ENCODE data around the gene DUS2. TPM values are rescaled to one million over a fixed set of nuclear protein-coding genes. Genes with fewer than 3 reads are reported as not detected.
A peak's percentile ranks its signal among the peaks of the same experiment; 100 is the strongest.
"Not testable (repeated sequence)": the region's sequence is repeated elsewhere in the genome, so short reads cannot be mapped to it uniquely, and the experiment has no call there.

DUS2 gene
- total RNA-seq, 4 donors from 2014 or later = 8.4 to 12.5 (median 9.7) TPM

GRCh38 chr16:68113765-68114240, 90.7 kb downstream of the DUS2 start:
- no peak for DNase-seq (ENCODE audit: extremely low spot score)
- TF ChIP-seq POLR2A (IDR thresholded peaks at IDR 0.05; ENCODE audit: low read depth) = no peak
- TF ChIP-seq POLR2AphosphoS5 (IDR thresholded peaks at IDR 0.05) = no peak
- TF ChIP-seq CTCF (IDR thresholded peaks at IDR 0.05) = no peak
- TF ChIP-seq EP300 (IDR thresholded peaks at IDR 0.05) = no peak
- Histone ChIP-seq H3K27ac (replicated peaks in 1 of 4) (no peak overlapping the region), H3K9me3 (peaks cover 0 to 9% (median 2%) of the 10 kb centered on the region in 4 donors), H3K4me3 (no peak overlapping the region), H3K36me3 (no peaks in the 10 kb centered on the region), H3K27me3 (no peaks in the 10 kb centered on the region), H3K4me1 (peaks cover 9 to 33% (median 12%) of the 10 kb centered on the region in 4 donors)
- intact Hi-C loops (cut with DNase I) = no loop called here
- WGBS = 89% methylated on average over 10 of the region's 12 CpGs

GRCh38 chr16:68114939-68115338, 91.9 kb downstream of the DUS2 start:
- H3K9me3 ChIP-seq; H3K4me3 ChIP-seq; H3K27me3 ChIP-seq; H3K36me3 ChIP-seq; H3K27ac ChIP-seq (replicated peaks in 1 of 4); intact Hi-C loops (cut with DNase I); DNase-seq (ENCODE audit: extremely low spot score): not testable (repeated sequence)
- WGBS = 96% methylated on average over 8 of the region's 8 CpGs
- H3K4me1 ChIP-seq = peaks cover 9 to 33% (median 12%) of the 10 kb centered on the region in 4 donors

DNA sequence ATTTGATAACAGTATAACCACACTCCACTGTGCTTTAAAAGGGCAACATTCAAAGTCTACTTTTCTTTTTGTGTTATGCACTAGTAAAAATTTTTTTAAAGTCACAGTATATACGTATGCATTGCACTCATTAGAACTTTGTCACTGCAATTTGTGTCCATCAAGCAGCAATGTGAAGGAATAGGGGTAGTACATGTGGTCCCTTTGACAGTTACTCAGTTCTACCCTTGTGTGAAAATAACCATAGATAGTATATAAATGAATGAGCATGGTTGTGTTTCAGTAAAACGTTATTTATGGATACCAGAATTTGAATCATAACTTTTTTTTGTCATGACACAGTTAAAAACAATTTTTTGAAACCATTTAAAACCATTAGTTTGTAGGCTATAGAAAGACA, 92.8 kb downstream of the DUS2 start:
- TF ChIP-seq CTCF (IDR thresholded peaks at IDR 0.05) (no peak), EP300 (IDR thresholded peaks at IDR 0.05) (no peak), POLR2AphosphoS5 (IDR thresholded peaks at IDR 0.05) (no peak), POLR2A (IDR thresholded peaks at IDR 0.05; ENCODE audit: low read depth) (no peak)
- Histone ChIP-seq H3K9me3 (peaks cover 0 to 9% (median 2%) of the 10 kb centered on the region in 4 donors), H3K4me1 (peaks cover 9 to 33% (median 12%) of the 10 kb centered on the region in 4 donors), H3K27me3 (no peaks in the 10 kb centered on the region), H3K27ac (replicated peaks in 1 of 4) (no peak overlapping the region), H3K4me3 (no peak overlapping the region), H3K36me3 (no peaks in the 10 kb centered on the region)
- DNase-seq (ENCODE audit: extremely low spot score) = no peak
- intact Hi-C loops (cut with DNase I) = no loop called here
- 76% methylated on average over 2 of the region's 2 CpGs for WGBS

DNA sequence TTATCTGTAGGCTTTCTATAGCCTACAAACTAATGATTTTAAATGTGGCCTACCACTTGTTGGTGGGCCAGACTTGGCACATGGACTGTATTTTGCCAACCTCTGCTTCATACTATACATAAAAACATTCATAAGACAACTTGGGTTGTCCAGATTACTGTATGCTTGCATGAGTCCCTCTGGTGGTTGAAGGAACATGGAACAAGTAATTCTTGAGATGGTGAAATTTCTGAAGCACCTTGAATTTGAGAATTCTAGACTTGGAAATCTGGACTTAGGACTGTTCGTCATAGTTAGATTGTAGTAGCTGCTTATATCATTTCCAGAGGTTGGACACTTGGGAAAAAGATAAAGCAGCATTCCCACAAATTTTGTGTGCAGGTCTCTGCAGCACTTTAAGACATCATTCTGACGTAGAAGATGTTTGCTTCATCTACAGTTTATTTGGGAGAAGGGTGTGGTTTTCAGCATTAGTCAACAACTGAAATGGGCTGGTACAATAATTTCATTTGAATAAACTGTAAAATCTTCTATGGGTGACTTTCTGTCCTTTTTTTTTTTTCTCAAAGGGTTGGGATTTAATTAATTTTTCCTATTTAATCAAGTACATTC, 93.3 kb downstream of the DUS2 start:
- H3K27me3 ChIP-seq = no peaks in the 10 kb centered on the region
- intact Hi-C loops (cut with DNase I) = no loop called here
- no peak overlapping the region for H3K27ac ChIP-seq (replicated peaks in 1 of 4)
- TF ChIP-seq POLR2AphosphoS5 (IDR thresholded peaks at IDR 0.05) (no peak), CTCF (IDR thresholded peaks at IDR 0.05) (peak in 2 of 3 experiments; percentile 15 to 44)
- WGBS = 81% methylated on average over 2 of the region's 2 CpGs
- no peak overlapping the region for H3K4me3 ChIP-seq
- no peak for DNase-seq (ENCODE audit: extremely low spot score)
- peaks cover 9 to 33% (median 12%) of the 10 kb centered on the region in 4 donors for H3K4me1 ChIP-seq
- no peaks in the 10 kb centered on the region for H3K36me3 ChIP-seq
- peaks cover 0 to 3% (median 2%) of the 10 kb centered on the region in 4 donors for H3K9me3 ChIP-seq

- peaks cover 0 to 5% (median 2%) of the 10 kb centered on the region in 4 donors for H3K36me3 ChIP-seq
- WGBS = 89% methylated on average over 3 of the region's 3 CpGs
- no peaks in the 10 kb centered on the region for H3K9me3 ChIP-seq
- H3K27ac ChIP-seq (replicated peaks in 1 of 4) = no peak overlapping the region
- no peak overlapping the region for H3K4me3 ChIP-seq
- TF ChIP-seq POLR2A (IDR thresholded peaks at IDR 0.05; ENCODE audit: low read depth) (no peak), POLR2AphosphoS5 (IDR thresholded peaks at IDR 0.05) (no peak), CTCF (IDR thresholded peaks at IDR 0.05) (no peak), EP300 (IDR thresholded peaks at IDR 0.05) (no peak)
- no peak for DNase-seq (ENCODE audit: extremely low spot score)
- intact Hi-C loops (cut with DNase I) = no loop called here
- no peaks in the 10 kb centered on the region for H3K27me3 ChIP-seq
- peaks cover 9 to 32% (median 12%) of the 10 kb centered on the region in 4 donors for H3K4me1 ChIP-seq
These were observed 94.8 kb downstream of the DUS2 start for GRCh38 chr16:68117884-68118283.

GRCh38 chr16:68118954-68119353, 95.9 kb downstream of the DUS2 start:
- H3K36me3 ChIP-seq; H3K27ac ChIP-seq (replicated peaks in 1 of 4); H3K9me3 ChIP-seq; H3K27me3 ChIP-seq; DNase-seq (ENCODE audit: extremely low spot score); H3K4me3 ChIP-seq; intact Hi-C loops (cut with DNase I): not testable (repeated sequence)
- H3K4me1 ChIP-seq = peaks cover 9 to 21% (median 12%) of the 10 kb centered on the region in 4 donors
- WGBS = 95% methylated on average over 13 of the region's 13 CpGs

DNA sequence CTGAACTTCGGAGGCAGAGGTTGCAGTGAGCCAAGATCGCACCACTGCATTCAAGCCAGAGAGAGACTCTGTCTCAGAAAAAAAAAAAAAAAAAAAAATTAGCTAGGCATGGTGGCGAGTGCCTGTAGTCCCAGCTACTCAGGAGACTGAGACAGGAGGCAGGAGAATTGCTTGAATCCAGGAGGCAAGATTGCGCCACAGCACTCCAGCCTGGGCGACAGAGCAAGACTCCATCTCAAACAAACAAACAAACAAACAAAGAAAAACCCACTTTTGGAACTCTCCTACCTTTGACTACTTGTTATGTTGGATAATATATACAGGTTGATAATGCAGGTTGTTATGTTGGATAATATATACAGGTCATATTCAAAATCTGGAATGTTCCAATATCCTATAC, 97.4 kb downstream of the DUS2 start:
- H3K9me3 ChIP-seq; H3K27me3 ChIP-seq; H3K36me3 ChIP-seq; DNase-seq (ENCODE audit: extremely low spot score); H3K27ac ChIP-seq (replicated peaks in 1 of 4); intact Hi-C loops (cut with DNase I); H3K4me3 ChIP-seq: not testable (repeated sequence)
- H3K4me1 ChIP-seq = peaks cover 9 to 13% (median 11%) of the 10 kb centered on the region in 4 donors
- WGBS = 93% methylated on average over 5 of the region's 5 CpGs

Data from esophagus muscularis mucosa (tissue), 4 donors.